ENCODE data around the gene VWA5B2. TPM values are rescaled to one million over a fixed set of nuclear protein-coding genes. Genes with fewer than 3 reads are reported as not detected.

Gene VWA5B2
- total and polyA plus RNA-seq, 2 donors (not counting 1 experiment from before 2014, with no cell fraction given): not detected

DNA sequence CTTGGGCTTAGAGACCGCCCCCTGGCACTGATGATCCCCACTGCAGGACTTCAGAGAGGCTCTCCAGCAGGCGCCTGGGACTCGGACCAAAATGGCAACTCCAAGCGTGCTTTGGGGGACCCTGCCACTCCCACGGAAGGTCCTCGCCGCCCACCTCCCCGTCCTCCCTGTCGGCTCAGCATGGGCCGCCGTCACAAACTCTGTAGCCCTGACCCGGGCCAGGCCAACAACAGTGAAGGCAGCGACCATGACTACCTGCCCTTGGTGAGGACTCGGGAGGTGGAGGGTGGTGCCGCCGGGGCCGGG is 11.7 kb downstream of the VWA5B2 start:
- peaks cover 11% of the 10 kb centered on the region for H3K36me3 ChIP-seq (ENCODE audit: control insufficient read depth, insufficient read depth, low read length)
- H3K27ac ChIP-seq (ENCODE audit: insufficient read depth, low read length): no peak overlapping the region
- H3K4me2 ChIP-seq (ENCODE audit: extremely low read depth, insufficient read depth, low read length): no peak overlapping the region
- no peak for DNase-seq (ENCODE audit: low read depth in 2 of 2)
- no peak overlapping the region for H3K4me3 ChIP-seq (replicated peaks in 1 of 4; ENCODE audit: control extremely low read depth in 1 of 4, insufficient read depth in 1 of 4, low read depth in 3 of 4, low read length in 4 of 4)
- H3K4me1 ChIP-seq (ENCODE audit: control insufficient read depth, extremely low read depth, insufficient read depth, low read length): no peaks in the 10 kb centered on the region
- H3K9me3 ChIP-seq (ENCODE audit: control insufficient read depth, insufficient read depth, low read depth, low read length): no peaks in the 10 kb centered on the region
- no peak overlapping the region for H3K9ac ChIP-seq (ENCODE audit: insufficient read depth, low read length)
- H3K79me2 ChIP-seq (ENCODE audit: control insufficient read depth, insufficient read depth, low read length): no peaks in the 10 kb centered on the region
- no peaks in the 10 kb centered on the region for H4K20me1 ChIP-seq (ENCODE audit: control insufficient read depth, extremely low read depth, insufficient read depth, low read length)
- no peaks in the 10 kb centered on the region for H3K27me3 ChIP-seq (ENCODE audit: control insufficient read depth, insufficient read depth, low read length)
- no peak overlapping the region for H2AFZ ChIP-seq (ENCODE audit: low read length)
- TF ChIP-seq, protein P1, sequence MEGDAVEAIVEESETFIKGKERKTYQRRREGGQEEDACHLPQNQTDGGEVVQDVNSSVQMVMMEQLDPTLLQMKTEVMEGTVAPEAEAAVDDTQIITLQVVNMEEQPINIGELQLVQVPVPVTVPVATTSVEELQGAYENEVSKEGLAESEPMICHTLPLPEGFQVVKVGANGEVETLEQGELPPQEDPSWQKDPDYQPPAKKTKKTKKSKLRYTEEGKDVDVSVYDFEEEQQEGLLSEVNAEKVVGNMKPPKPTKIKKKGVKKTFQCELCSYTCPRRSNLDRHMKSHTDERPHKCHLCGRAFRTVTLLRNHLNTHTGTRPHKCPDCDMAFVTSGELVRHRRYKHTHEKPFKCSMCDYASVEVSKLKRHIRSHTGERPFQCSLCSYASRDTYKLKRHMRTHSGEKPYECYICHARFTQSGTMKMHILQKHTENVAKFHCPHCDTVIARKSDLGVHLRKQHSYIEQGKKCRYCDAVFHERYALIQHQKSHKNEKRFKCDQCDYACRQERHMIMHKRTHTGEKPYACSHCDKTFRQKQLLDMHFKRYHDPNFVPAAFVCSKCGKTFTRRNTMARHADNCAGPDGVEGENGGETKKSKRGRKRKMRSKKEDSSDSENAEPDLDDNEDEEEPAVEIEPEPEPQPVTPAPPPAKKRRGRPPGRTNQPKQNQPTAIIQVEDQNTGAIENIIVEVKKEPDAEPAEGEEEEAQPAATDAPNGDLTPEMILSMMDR (conservative IDR thresholded peaks at IDR 0.05 in 1 of 2, IDR thresholded peaks at IDR 0.05 in 1 of 2; ENCODE audit: low read depth in 1 of 2, low read length in 2 of 2): no peak
- TF ChIP-seq EZH2 (IDR thresholded peaks at IDR 0.05; ENCODE audit: low read length, missing control alignments): no peak

DNA sequence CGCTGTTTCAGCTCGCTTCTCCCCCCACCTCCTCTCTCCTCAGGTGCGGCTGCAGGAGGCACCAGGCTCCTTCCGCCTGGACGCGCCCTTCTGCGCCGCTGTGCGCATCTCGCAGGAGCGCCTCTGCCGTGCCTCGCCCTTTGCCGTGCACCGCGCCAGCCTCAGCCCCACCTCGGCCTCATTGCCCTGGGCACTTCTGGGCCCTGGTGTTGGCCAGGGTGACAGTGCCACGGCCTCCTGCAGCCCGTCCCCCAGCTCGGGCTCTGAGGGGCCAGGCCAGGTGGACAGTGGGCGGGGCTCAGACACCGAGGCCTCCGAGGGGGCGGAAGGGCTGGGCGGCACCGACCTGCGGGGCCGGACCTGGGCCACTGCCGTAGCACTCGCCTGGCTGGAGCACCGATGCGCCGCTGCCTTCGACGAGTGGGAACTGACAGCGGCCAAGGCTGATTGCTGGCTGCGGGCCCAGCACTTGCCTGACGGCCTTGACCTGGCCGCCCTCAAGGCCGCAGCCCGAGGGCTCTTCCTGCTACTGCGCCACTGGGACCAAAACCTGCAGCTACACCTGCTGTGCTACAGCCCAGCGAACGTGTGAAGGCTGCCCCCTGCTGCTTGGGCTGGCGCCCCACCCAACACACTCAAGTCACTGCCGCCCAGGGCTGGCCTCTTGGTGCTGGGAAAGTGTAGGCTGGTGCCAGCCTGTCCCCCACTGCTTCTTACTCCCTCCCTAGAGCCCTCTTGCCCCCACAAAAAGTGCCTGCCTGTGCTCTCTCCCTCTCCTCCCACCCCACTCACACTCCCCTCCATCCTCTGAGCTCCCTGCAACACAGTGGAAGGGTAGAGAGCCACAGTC is 12.3 kb downstream of the VWA5B2 start:
- TF ChIP-seq, protein P1 (conservative IDR thresholded peaks at IDR 0.05 in 1 of 2, IDR thresholded peaks at IDR 0.05 in 1 of 2; ENCODE audit: low read depth in 1 of 2, low read length in 2 of 2): peak; percentile 34 to 48
- no peak for TF ChIP-seq EZH2 (IDR thresholded peaks at IDR 0.05; ENCODE audit: low read length, missing control alignments)
- Histone ChIP-seq H2AFZ (ENCODE audit: low read length) (no peak overlapping the region), H4K20me1 (ENCODE audit: control insufficient read depth, extremely low read depth, insufficient read depth, low read length) (no peaks in the 10 kb centered on the region), H3K79me2 (ENCODE audit: control insufficient read depth, insufficient read depth, low read length) (no peaks in the 10 kb centered on the region), H3K36me3 (ENCODE audit: control insufficient read depth, insufficient read depth, low read length) (peaks cover 11% of the 10 kb centered on the region), H3K9ac (ENCODE audit: insufficient read depth, low read length) (no peak overlapping the region), H3K27ac (ENCODE audit: insufficient read depth, low read length) (no peak overlapping the region), H3K9me3 (ENCODE audit: control insufficient read depth, insufficient read depth, low read depth, low read length) (no peaks in the 10 kb centered on the region), H3K4me1 (ENCODE audit: control insufficient read depth, extremely low read depth, insufficient read depth, low read length) (no peaks in the 10 kb centered on the region), H3K4me2 (ENCODE audit: extremely low read depth, insufficient read depth, low read length) (no peak overlapping the region), H3K27me3 (ENCODE audit: control insufficient read depth, insufficient read depth, low read length) (no peaks in the 10 kb centered on the region), H3K4me3 (replicated peaks in 1 of 4; ENCODE audit: control extremely low read depth in 1 of 4, insufficient read depth in 1 of 4, low read depth in 3 of 4, low read length in 4 of 4) (no peak overlapping the region)
- DNase-seq (ENCODE audit: low read depth in 2 of 2): peak; percentile 30 to 32

DNA sequence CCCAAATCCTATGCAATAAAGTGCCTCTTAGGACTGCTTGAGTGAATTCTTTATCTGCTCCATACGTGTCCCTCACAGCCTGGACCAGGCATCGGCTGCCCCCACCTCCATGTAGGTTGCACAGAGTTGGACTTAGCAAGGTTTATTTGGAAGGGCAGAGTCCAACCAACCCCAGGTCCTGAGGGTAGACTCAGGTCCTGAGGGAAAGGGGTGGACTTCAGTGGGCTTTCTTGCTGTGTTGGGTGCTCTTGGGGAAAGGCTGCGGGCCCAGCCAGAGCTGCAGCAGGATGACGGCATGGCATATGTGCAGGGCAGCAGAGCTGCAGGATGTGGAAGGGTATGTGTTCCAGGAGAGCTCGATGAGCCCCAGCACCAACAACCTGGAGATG is 12.9 kb downstream of the VWA5B2 start:
- Histone ChIP-seq H3K4me1 (ENCODE audit: control insufficient read depth, extremely low read depth, insufficient read depth, low read length) (no peaks in the 10 kb centered on the region), H4K20me1 (ENCODE audit: control insufficient read depth, extremely low read depth, insufficient read depth, low read length) (no peaks in the 10 kb centered on the region), H3K36me3 (ENCODE audit: control insufficient read depth, insufficient read depth, low read length) (peaks cover 11% of the 10 kb centered on the region), H3K4me3 (replicated peaks in 1 of 4; ENCODE audit: control extremely low read depth in 1 of 4, insufficient read depth in 1 of 4, low read depth in 3 of 4, low read length in 4 of 4) (no peak overlapping the region), H3K27ac (ENCODE audit: insufficient read depth, low read length) (no peak overlapping the region), H3K9me3 (ENCODE audit: control insufficient read depth, insufficient read depth, low read depth, low read length) (no peaks in the 10 kb centered on the region), H3K9ac (ENCODE audit: insufficient read depth, low read length) (no peak overlapping the region), H3K27me3 (ENCODE audit: control insufficient read depth, insufficient read depth, low read length) (no peaks in the 10 kb centered on the region), H2AFZ (ENCODE audit: low read length) (no peak overlapping the region), H3K79me2 (ENCODE audit: control insufficient read depth, insufficient read depth, low read length) (peaks cover 3% of the 10 kb centered on the region), H3K4me2 (ENCODE audit: extremely low read depth, insufficient read depth, low read length) (no peak overlapping the region)
- DNase-seq (ENCODE audit: low read depth in 2 of 2): no peak
- TF ChIP-seq EZH2 (IDR thresholded peaks at IDR 0.05; ENCODE audit: low read length, missing control alignments): no peak
- TF ChIP-seq, protein P1 (conservative IDR thresholded peaks at IDR 0.05 in 1 of 2, IDR thresholded peaks at IDR 0.05 in 1 of 2; ENCODE audit: low read depth in 1 of 2, low read length in 2 of 2): no peak
